Keratinocyte (primary cell): ENCODE results near the gene FGFR2.

ENCODE experiments used
- EZH2 ChIP-seq: IDR thresholded peaks from one replicate; pipeline ENCODE4 v1.6.1; 2012; ENCODE audit warnings: inconsistent platforms, mild to moderate bottlenecking, low read length, moderate library complexity
- TF ChIP-seq, protein P1 (sequence below), 3 experiments: IDR thresholded peaks in 1 of 3; conservative IDR thresholded peaks in 1 of 3; optimal IDR thresholded peaks in 1 of 3; 2 replicates in 2 of 3; 3 replicates in 1 of 3; pipeline versions ENCODE3 to v1.5.1; 2011; ENCODE audit warnings: low read length in 3 of 3, mild to moderate bottlenecking in 3 of 3, moderate library complexity in 2 of 3, control low read depth in 1 of 3, inconsistent platforms in 1 of 3; ENCODE audit not compliant: insufficient read depth in 2 of 3; ENCODE audit errors: extremely low read depth in 1 of 3

- TF ChIP-seq, protein P1, sequence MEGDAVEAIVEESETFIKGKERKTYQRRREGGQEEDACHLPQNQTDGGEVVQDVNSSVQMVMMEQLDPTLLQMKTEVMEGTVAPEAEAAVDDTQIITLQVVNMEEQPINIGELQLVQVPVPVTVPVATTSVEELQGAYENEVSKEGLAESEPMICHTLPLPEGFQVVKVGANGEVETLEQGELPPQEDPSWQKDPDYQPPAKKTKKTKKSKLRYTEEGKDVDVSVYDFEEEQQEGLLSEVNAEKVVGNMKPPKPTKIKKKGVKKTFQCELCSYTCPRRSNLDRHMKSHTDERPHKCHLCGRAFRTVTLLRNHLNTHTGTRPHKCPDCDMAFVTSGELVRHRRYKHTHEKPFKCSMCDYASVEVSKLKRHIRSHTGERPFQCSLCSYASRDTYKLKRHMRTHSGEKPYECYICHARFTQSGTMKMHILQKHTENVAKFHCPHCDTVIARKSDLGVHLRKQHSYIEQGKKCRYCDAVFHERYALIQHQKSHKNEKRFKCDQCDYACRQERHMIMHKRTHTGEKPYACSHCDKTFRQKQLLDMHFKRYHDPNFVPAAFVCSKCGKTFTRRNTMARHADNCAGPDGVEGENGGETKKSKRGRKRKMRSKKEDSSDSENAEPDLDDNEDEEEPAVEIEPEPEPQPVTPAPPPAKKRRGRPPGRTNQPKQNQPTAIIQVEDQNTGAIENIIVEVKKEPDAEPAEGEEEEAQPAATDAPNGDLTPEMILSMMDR (optimal IDR thresholded peaks at IDR 0.05 in 1 of 3, IDR thresholded peaks at IDR 0.05 in 1 of 3, conservative IDR thresholded peaks at IDR 0.05 in 1 of 3; ENCODE audit: extremely low read depth in 1 of 3, insufficient read depth in 2 of 3, low read length in 3 of 3), result no peak
- TF ChIP-seq EZH2, result no peak
Observed at GRCh38 chr10:121541450-121542120, 56.7 kb downstream of the FGFR2 start.
